GM12878 (cell line): Measurements from ENCODE around the gene ZNF445. TPM values are rescaled to one million over a fixed set of nuclear protein-coding genes. Genes with fewer than 3 reads are reported as not detected.

Experiments
- ATAC-seq: fragments of 200-7000 bp; cut with Tn5 transposase; 3 replicates; pipeline ENCODE4 v1.9.1; 2020; ENCODE audit warnings: mild to moderate bottlenecking, moderate library complexity
- BruUV-seq: library from RNA; stranded (reverse); fragments of 400-500 nt; replicated peaks from 2 replicates; lab custom pipeline; 2021; lab: Mats Ljungman, UMichigan
- CTCF ChIA-PET: fragments of 300-600 bp; sonication (Branson Sonifier 250); formaldehyde crosslinking; extraction: SDS; loops from one replicate; lab custom pipeline; 2021; ENCODE audit warnings: inconsistent platforms; lab: Yijun Ruan, JAX
- POLR2A ChIA-PET: fragments of 350-600 bp; formaldehyde crosslinking; extraction: SDS; loops from one replicate; lab custom pipeline; 2021; ENCODE audit warnings: inconsistent platforms; lab: Charles Lee
- RAD21 ChIA-PET: fragments of 300-600 bp; sonication (Branson Sonifier 250); formaldehyde crosslinking; loops from one replicate; lab custom pipeline; 2023; ENCODE audit warnings: antibody characterized with exemption; ENCODE audit not compliant: unreplicated experiment; lab: Charles Lee
- SMC1A ChIA-PET: fragments of 300-600 bp; sonication (Branson Sonifier 250); formaldehyde crosslinking; loops from one replicate; lab custom pipeline; 2023; ENCODE audit not compliant: unreplicated experiment, uncharacterized antibody; lab: Charles Lee
- DNase-seq: peaks from one replicate; pipeline ENCODE4 v3.0.0-alpha.2; 2011; ENCODE audit warnings: low read depth, low spot score
- FAIRE-seq: peaks from 3 replicates; lab custom pipeline; 2011; peaks lifted over from hg19 to GRCh38; lab: Jason Lieb, UNC
- H2AFZ ChIP-seq: 2 replicates; pipeline ENCODE4 v1.6.0; 2011; ENCODE audit warnings: low read depth, low read length, control low read depth; ENCODE audit not compliant: control insufficient read depth
- H3K27ac ChIP-seq: 2 replicates; pipeline ENCODE4 v1.5.1; 2011; ENCODE audit warnings: control low read depth; ENCODE audit not compliant: control insufficient read depth, insufficient read depth
- H3K27me3 ChIP-seq, 2 experiments: replicated peaks in 1 of 2; 2 replicates each; pipeline versions ENCODE4 v1.6.0 to v1.6.1; 2011; ENCODE audit warnings: low read length in 1 of 2; ENCODE audit not compliant: control insufficient read depth in 2 of 2, insufficient read depth in 2 of 2
- H3K36me3 ChIP-seq, 2 experiments: 2 replicates each; pipeline ENCODE4 v1.5.1; 2011; ENCODE audit warnings: low read length in 1 of 2; ENCODE audit not compliant: control insufficient read depth in 2 of 2, insufficient read depth in 2 of 2
- H3K4me1 ChIP-seq: 2 replicates; pipeline ENCODE4 v1.6.1; 2011; ENCODE audit warnings: mild to moderate bottlenecking, low read length, moderate library complexity, mixed read lengths; ENCODE audit not compliant: control insufficient read depth, insufficient read depth
- H3K4me2 ChIP-seq: 2 replicates; pipeline ENCODE4 v1.6.0; 2011; ENCODE audit warnings: control low read depth; ENCODE audit not compliant: control insufficient read depth, insufficient read depth
- H3K4me3 ChIP-seq: fragments of 200-600 bp; sonication (generic); 2 replicates; pipeline ENCODE4 v1.5.1; 2016
- H3K79me2 ChIP-seq: 2 replicates; pipeline ENCODE4 v1.6.0; 2011; ENCODE audit warnings: low read length; ENCODE audit not compliant: control insufficient read depth, insufficient read depth
- H3K9ac ChIP-seq: 2 replicates; pipeline ENCODE4 v1.8.0; 2011; ENCODE audit warnings: low read length, control low read depth, mixed read lengths; ENCODE audit not compliant: control insufficient read depth, insufficient read depth
- H3K9me3 ChIP-seq: replicated peaks from 3 replicates; pipeline ENCODE4 v1.5.1; 2011; ENCODE audit warnings: mild to moderate bottlenecking, low read length; ENCODE audit not compliant: control insufficient read depth, insufficient read depth
- H4K20me1 ChIP-seq: 2 replicates; pipeline ENCODE4 v1.6.0; 2011; ENCODE audit not compliant: control insufficient read depth, insufficient read depth
- CREM ChIP-seq: IDR thresholded peaks from 2 replicates; pipeline ENCODE4 v1.6.1; 2014; ENCODE audit warnings: antibody characterized with exemption, low read depth
- ESRRA ChIP-seq: IDR thresholded peaks from 2 replicates; pipeline ENCODE4 v1.6.1; 2012; ENCODE audit warnings: mild to moderate bottlenecking, low read length, improper control_type of control experiment
- HDAC2 ChIP-seq: fragments of 200-600 bp; sonication (generic); IDR thresholded peaks from 2 replicates; pipeline ENCODE4 v1.6.1; 2017
- HDAC6 ChIP-seq: fragments of 200-600 bp; sonication (generic); IDR thresholded peaks from one replicate; pipeline ENCODE4 v1.8.0; 2017; ENCODE audit warnings: antibody characterized with exemption; ENCODE audit not compliant: unreplicated experiment
- KAT2A ChIP-seq: conservative IDR thresholded peaks from 2 replicates; pipeline ENCODE4 v1.6.1; 2011; ENCODE audit warnings: low read depth, low read length; ENCODE audit not compliant: control insufficient read depth
- MTA2 ChIP-seq: fragments of 450-650 bp; IDR thresholded peaks from 2 replicates; pipeline ENCODE4 v1.6.1; 2016; ENCODE audit warnings: low read depth, mild to moderate bottlenecking, moderate library complexity
- MXI1 ChIP-seq: fragments of 150-350 bp; IDR thresholded peaks from 2 replicates; pipeline ENCODE4 v1.6.1; 2011; ENCODE audit warnings: low read depth, mild to moderate bottlenecking, inconsistent platforms, low read length, improper control_type of control experiment
- NR2C1 ChIP-seq: fragments of 450-650 bp; IDR thresholded peaks from 2 replicates; pipeline ENCODE4 v1.6.1; 2017; ENCODE audit warnings: antibody characterized with exemption, mild to moderate bottlenecking, moderate library complexity
- SMAD1 ChIP-seq: fragments of 450-650 bp; IDR thresholded peaks from 2 replicates; pipeline ENCODE4 v1.6.1; 2018; ENCODE audit warnings: mild to moderate bottlenecking, low read depth; ENCODE audit not compliant: partially characterized antibody
- STAT3 ChIP-seq: IDR thresholded peaks from 2 replicates; pipeline ENCODE4 v1.6.1; 2011; ENCODE audit warnings: low read depth, low read length, improper control_type of control experiment
- SUPT20H ChIP-seq: IDR thresholded peaks from 2 replicates; pipeline ENCODE4 v1.6.1; 2011; ENCODE audit warnings: low read depth, mild to moderate bottlenecking, low read length, moderate library complexity, borderline replicate concordance; ENCODE audit not compliant: control insufficient read depth
- ZNF592 ChIP-seq: fragments of 450-650 bp; IDR thresholded peaks from 2 replicates; pipeline ENCODE4 v1.6.1; 2017; ENCODE audit warnings: mild to moderate bottlenecking, moderate library complexity
- ZZZ3 ChIP-seq: IDR thresholded peaks from 2 replicates; pipeline ENCODE4 v1.6.1; 2011; ENCODE audit warnings: low read depth; ENCODE audit not compliant: control insufficient read depth, insufficient read length
- WGBS: methylation state at CpG from one replicate; pipeline ENCODE4 v1.1.6; 2016; ENCODE audit warnings: low lambda C conversion rate; ENCODE audit not compliant: insufficient replicate concordance, insufficient coverage; ENCODE audit errors: missing lambda C conversion rate; 5-methylcytosine and 5-hydroxymethylcytosine counted together
- in situ Hi-C: fragments of 300-500 bp; cut with MboI; formaldehyde crosslinking; loops from 9 replicates; pipeline ENCODE4 v1.14.3; 2018; ENCODE audit warnings: mixed read lengths
- intact Hi-C: fragments of 100-400 bp; cut with micrococcal nuclease; formaldehyde crosslinking; loops from one replicate; pipeline ENCODE4 v1.14.2; 2022; ENCODE audit not compliant: unreplicated experiment
- polyA plus RNA-seq, 11 experiments: library from polyadenylated mRNA; depleted of rRNA in 4 of 11; unstranded in 6 of 11; stranded (reverse) in 5 of 11; fragments of >200 nt; fragmentation: Nextera tagmentation in 4 of 11; fragmentation: Illumina TruSeq in 1 of 11; extraction: Ambion mirVana in 4 of 11; extraction: Trizol in 1 of 11; gene quantifications; 1 replicate in 1 of 11; 2 replicates in 10 of 11; pipeline versions ENCODE4 v1.2.1 to v1.2.3, GENCODE V29; 2011 to 2016; ENCODE audit warnings: inconsistent platforms in 2 of 11, missing spikeins in 2 of 11, low read depth in 1 of 11
- total RNA-seq, 4 experiments: library from RNA; depleted of rRNA in 3 of 4; stranded (reverse); fragments of >200 nt in 3 of 4; fragmentation: Illumina TruSeq in 1 of 4; extraction: Trizol in 1 of 4; gene quantifications; 2 replicates each; pipeline versions ENCODE4 v1.2.1 to v1.2.3, GENCODE V29; 2013 to 2021
- TF ChIP-seq, protein P1 (sequence below): IDR thresholded peaks from 2 replicates; pipeline ENCODE4 v1.6.1; 2012; ENCODE audit warnings: low read depth, low read length, improper control_type of control experiment

The ZNF445 gene
- total and polyA plus RNA-seq, 10 of the 15 experiments (the other 5 are each of a cell fraction or from before 2014, with no cell fraction given), result 0.80 to 14.4 (median 5.6) TPM

- TF ChIP-seq SUPT20H, result no peak
- TF ChIP-seq SMAD1, result no peak
- TF ChIP-seq NR2C1, result no peak
- TF ChIP-seq HDAC6, result no peak
- TF ChIP-seq, protein P1, sequence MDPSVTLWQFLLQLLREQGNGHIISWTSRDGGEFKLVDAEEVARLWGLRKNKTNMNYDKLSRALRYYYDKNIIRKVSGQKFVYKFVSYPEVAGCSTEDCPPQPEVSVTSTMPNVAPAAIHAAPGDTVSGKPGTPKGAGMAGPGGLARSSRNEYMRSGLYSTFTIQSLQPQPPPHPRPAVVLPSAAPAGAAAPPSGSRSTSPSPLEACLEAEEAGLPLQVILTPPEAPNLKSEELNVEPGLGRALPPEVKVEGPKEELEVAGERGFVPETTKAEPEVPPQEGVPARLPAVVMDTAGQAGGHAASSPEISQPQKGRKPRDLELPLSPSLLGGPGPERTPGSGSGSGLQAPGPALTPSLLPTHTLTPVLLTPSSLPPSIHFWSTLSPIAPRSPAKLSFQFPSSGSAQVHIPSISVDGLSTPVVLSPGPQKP, result no peak
- no peak for TF ChIP-seq ZNF592
- TF ChIP-seq HDAC2, result no peak
- TF ChIP-seq KAT2A, result no peak
- TF ChIP-seq CREM, result no peak
- no peak for TF ChIP-seq MTA2
- no peak for TF ChIP-seq STAT3
- TF ChIP-seq ESRRA, result no peak
- TF ChIP-seq ZZZ3, result no peak
- TF ChIP-seq MXI1, result no peak
- H2AFZ ChIP-seq, result no peak overlapping the region
- no peak overlapping the region for H3K4me3 ChIP-seq
- SMC1A ChIA-PET, result no interaction called here
- in situ Hi-C loops, result no loop called here
- POLR2A ChIA-PET, result no interaction called here
- H4K20me1 ChIP-seq, result no peaks in the 10 kb centered on the region
- intact Hi-C loops, result no loop called here
- ATAC-seq, result no peak
- H3K27ac ChIP-seq, result no peak overlapping the region
- H3K4me1 ChIP-seq, result 0 out of 2 replicates have a peak, but pooled peaks cover 2% of the 10 kb centered on the region
- no peak overlapping the region for H3K9ac ChIP-seq
- no peak for DNase-seq
- H3K79me2 ChIP-seq, result peaks cover 16% of the 10 kb centered on the region
- WGBS, result 55% methylated on average over 9 of the region's 10 CpGs
- RAD21 ChIA-PET, result no interaction called here
- H3K9me3 ChIP-seq, result no peaks in the 10 kb centered on the region; the same call in 2 of the 3 replicates
- H3K27me3 ChIP-seq, result no peaks in the 10 kb centered on the region
- no TSS peak for BruUV-seq
- no peak overlapping the region for H3K4me2 ChIP-seq
- CTCF ChIA-PET, result interaction anchor here (0.7 kb wide), 1 partner anchor 13 kb away, joined by 3 read pairs; no protein-coding TSS in a partner anchor
- peaks cover 2 to 7% of the 10 kb centered on the region in 2 experiments; a peak in 1 of 4 replicates for H3K36me3 ChIP-seq
- FAIRE-seq, result no peak
These were observed 8.6 kb downstream of the ZNF445 start for GRCh38 chr3:44468572-44469520.
